NB4 (cell line): ENCODE data around the gene PAX5.

ENCODE experiments used
- CTCF ChIP-seq: IDR thresholded peaks from one replicate; pipeline ENCODE4 v1.5.1; 2012; ENCODE audit warnings: low read depth, low read length
- MYC ChIP-seq: IDR thresholded peaks from 2 replicates; pipeline ENCODE4 v1.6.1; 2011; ENCODE audit warnings: low read depth, low read length
- POLR2A ChIP-seq: IDR thresholded peaks from 2 replicates; pipeline ENCODE4 v1.6.1; 2011; ENCODE audit warnings: mild to moderate bottlenecking; ENCODE audit not compliant: insufficient read length; ENCODE audit errors: extremely low read depth

DNA sequence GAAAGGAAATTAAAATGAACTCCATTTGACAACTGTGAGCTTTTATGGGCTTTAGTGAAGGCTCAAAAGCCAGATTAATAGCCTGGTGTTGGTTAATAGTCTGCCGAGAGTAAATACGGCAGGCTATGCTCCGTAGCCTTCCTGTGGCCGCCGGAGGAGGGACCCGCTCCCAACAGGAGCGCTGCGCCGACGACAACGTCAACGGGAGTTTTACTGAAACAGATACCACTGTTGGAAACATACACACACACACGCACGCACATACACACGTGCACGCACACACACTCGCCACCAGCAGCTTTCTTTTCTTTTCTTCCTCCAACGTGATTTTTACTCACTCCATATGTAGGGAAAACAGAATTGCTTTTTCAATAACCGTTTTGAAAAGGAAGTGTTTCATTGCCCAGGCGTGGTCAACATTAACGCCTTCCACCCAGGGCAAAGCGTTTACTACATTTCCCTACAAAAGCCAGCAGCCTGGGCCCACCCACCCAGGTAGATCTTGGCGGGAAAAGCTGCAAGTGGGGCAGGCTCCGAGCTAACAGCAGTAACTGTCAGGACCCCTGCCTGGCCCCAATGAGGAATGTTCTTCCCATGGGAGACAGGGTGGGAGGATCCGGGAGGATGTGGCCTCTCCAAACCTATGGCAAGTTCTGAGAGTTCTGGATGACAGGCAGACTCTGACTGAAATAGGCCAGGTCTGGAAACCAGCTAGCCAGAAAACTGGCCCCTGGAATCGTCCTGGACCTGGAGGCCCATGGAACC is 72.3 kb downstream of the PAX5 start:
- TF ChIP-seq POLR2A: no peak
- TF ChIP-seq CTCF: no peak
- no peak for TF ChIP-seq MYC
